OCI-LY7 (cell line): ENCODE results near the gene TENT5C. TPM values are rescaled to one million over a fixed set of nuclear protein-coding genes. Genes with fewer than 3 reads are reported as not detected.
A peak's percentile ranks its signal among the peaks of the same experiment; 100 is the strongest.

Source experiments
- BruUV-seq: library from RNA; stranded (reverse); fragments of 400-500 nt; replicated peaks from 2 replicates; lab custom pipeline; 2021; lab: Mats Ljungman, UMichigan
- CTCF ChIA-PET: fragments of 300-600 bp; sonication (Branson Sonifier 250); formaldehyde crosslinking; loops from one replicate; lab custom pipeline; 2022; ENCODE audit warnings: antibody characterized with exemption; ENCODE audit not compliant: unreplicated experiment; lab: Charles Lee
- POLR2A ChIA-PET: fragments of 300-600 bp; sonication (Branson Sonifier 250); formaldehyde crosslinking; loops from one replicate; lab custom pipeline; 2022; ENCODE audit warnings: antibody characterized with exemption; lab: Charles Lee
- DNase-seq: peaks from one replicate; pipeline ENCODE4 v3.0.0-alpha.2; 2015; ENCODE audit warnings: low spot score
- H2AFZ ChIP-seq: fragments of 200-600 bp; sonication (generic), shearing (Covaris generic); 2 replicates; pipeline ENCODE4 v1.6.1; 2014; ENCODE audit warnings: mild to moderate bottlenecking, antibody characterized with exemption, low read length, moderate library complexity
- H3K27ac ChIP-seq: fragments of 200-600 bp; sonication (generic); 2 replicates; pipeline ENCODE4 v1.5.1; 2014; ENCODE audit warnings: mixed run types, low read depth, mild to moderate bottlenecking, moderate library complexity, low read length, inconsistent platforms; ENCODE audit not compliant: poor library complexity, severe bottlenecking
- H3K36me3 ChIP-seq: fragments of 200-600 bp; sonication (generic); 2 replicates; pipeline ENCODE4 v1.6.1; 2014; ENCODE audit warnings: mild to moderate bottlenecking, antibody characterized with exemption, low read length, moderate library complexity, mixed read lengths; ENCODE audit not compliant: insufficient read depth
- H3K4me1 ChIP-seq: fragments of 200-600 bp; sonication (generic); 2 replicates; pipeline ENCODE4 v1.5.1; 2014; ENCODE audit warnings: mild to moderate bottlenecking, low read length; ENCODE audit not compliant: insufficient read depth, poor library complexity, severe bottlenecking
- H3K4me2 ChIP-seq: fragments of 200-600 bp; sonication (generic); 2 replicates; pipeline ENCODE4 v1.6.1; 2014; ENCODE audit warnings: mild to moderate bottlenecking, low read length
- H3K4me3 ChIP-seq: fragments of 200-600 bp; sonication (generic); 2 replicates; pipeline ENCODE4 v1.5.1; 2014; ENCODE audit warnings: mild to moderate bottlenecking, low read depth, low read length; ENCODE audit not compliant: poor library complexity, severe bottlenecking
- H3K79me2 ChIP-seq: fragments of 200-600 bp; sonication (generic); 2 replicates; pipeline ENCODE4 v1.6.1; 2016; ENCODE audit warnings: low read depth, mild to moderate bottlenecking, low read length, moderate library complexity, mixed read lengths; ENCODE audit not compliant: insufficient read depth
- H3K9me2 ChIP-seq: fragments of 200-600 bp; sonication (generic); 2 replicates; pipeline ENCODE4 v1.6.1; 2016; ENCODE audit warnings: mild to moderate bottlenecking, low read length, mixed read lengths; ENCODE audit not compliant: insufficient read depth
- H3K9me3 ChIP-seq: fragments of 200-600 bp; sonication (generic); 2 replicates; pipeline ENCODE4 v1.6.1; 2014; ENCODE audit warnings: mild to moderate bottlenecking, mixed run types, low read length, mixed read lengths
- H4K20me1 ChIP-seq: fragments of 200-600 bp; sonication (generic); 2 replicates; pipeline ENCODE4 v1.6.1; 2014; ENCODE audit warnings: mild to moderate bottlenecking, antibody characterized with exemption, low read length, moderate library complexity, mixed read lengths; ENCODE audit not compliant: insufficient read depth
- EZH2phosphoT487 ChIP-seq: fragments of 200-600 bp; sonication (generic); IDR thresholded peaks from 2 replicates; pipeline ENCODE4 v1.6.1; 2018; ENCODE audit warnings: low read depth, borderline replicate concordance, mild to moderate bottlenecking, mixed run types, antibody characterized with exemption, low read length, moderate library complexity, mixed read lengths
- intact Hi-C: fragments of 100-400 bp; cut with micrococcal nuclease; formaldehyde crosslinking; loops from one replicate; pipeline ENCODE4 v1.10.0; 2022; ENCODE audit not compliant: unreplicated experiment
- total RNA-seq, 2 experiments: library from RNA; depleted of rRNA in 1 of 2; stranded (reverse); fragments of >200 nt in 1 of 2; shearing (Covaris generic) in 1 of 2; gene quantifications; 2 replicates each; pipeline ENCODE4 v1.2.3, GENCODE V29; 2014 to 2022
- TF ChIP-seq, protein P1 (sequence below): fragments of 200-600 bp; sonication (generic); conservative IDR thresholded peaks from 2 replicates; pipeline ENCODE4 v1.5.1; 2014; ENCODE audit warnings: mild to moderate bottlenecking, antibody characterized with exemption, low read length, moderate library complexity, mixed read lengths

TENT5C gene
- total RNA-seq, 2 experiments from 2014 or later, result 13.3 to 31.1 TPM

- ChIA-PET CTCF (no interaction called here), POLR2A (interaction anchor here (0.8 to 15.8 kb wide), 4 partner anchors 9 to 44 kb away, joined by 3 to 281 read pairs (median 6); partner anchors contain the start of gene TENT5C)
- H3K79me2 ChIP-seq, result peaks cover 91% of the 10 kb centered on the region
- TF ChIP-seq EZH2phosphoT487, result no peak
- TF ChIP-seq, protein P1, sequence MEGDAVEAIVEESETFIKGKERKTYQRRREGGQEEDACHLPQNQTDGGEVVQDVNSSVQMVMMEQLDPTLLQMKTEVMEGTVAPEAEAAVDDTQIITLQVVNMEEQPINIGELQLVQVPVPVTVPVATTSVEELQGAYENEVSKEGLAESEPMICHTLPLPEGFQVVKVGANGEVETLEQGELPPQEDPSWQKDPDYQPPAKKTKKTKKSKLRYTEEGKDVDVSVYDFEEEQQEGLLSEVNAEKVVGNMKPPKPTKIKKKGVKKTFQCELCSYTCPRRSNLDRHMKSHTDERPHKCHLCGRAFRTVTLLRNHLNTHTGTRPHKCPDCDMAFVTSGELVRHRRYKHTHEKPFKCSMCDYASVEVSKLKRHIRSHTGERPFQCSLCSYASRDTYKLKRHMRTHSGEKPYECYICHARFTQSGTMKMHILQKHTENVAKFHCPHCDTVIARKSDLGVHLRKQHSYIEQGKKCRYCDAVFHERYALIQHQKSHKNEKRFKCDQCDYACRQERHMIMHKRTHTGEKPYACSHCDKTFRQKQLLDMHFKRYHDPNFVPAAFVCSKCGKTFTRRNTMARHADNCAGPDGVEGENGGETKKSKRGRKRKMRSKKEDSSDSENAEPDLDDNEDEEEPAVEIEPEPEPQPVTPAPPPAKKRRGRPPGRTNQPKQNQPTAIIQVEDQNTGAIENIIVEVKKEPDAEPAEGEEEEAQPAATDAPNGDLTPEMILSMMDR, result no peak
- H2AFZ ChIP-seq, result no peak overlapping the region
- H3K4me1 ChIP-seq, result peaks cover 82% of the 10 kb centered on the region
- peaks cover 4% of the 10 kb centered on the region; the same call in 1 of the 2 replicates for H4K20me1 ChIP-seq
- DNase-seq, result peak; percentile 70
- H3K27ac ChIP-seq, result no peak overlapping the region
- peak overlapping the region; percentile 55 for H3K4me2 ChIP-seq
- H3K4me3 ChIP-seq, result no peak overlapping the region
- H3K36me3 ChIP-seq, result peaks cover 37% of the 10 kb centered on the region
- intact Hi-C loops, result no loop called here
- no TSS peak for BruUV-seq
- H3K9me2 ChIP-seq, result no peaks in the 10 kb centered on the region
- no peaks in the 10 kb centered on the region for H3K9me3 ChIP-seq
Measured at GRCh38 chr1:117615474-117615873, 9.6 kb downstream of the TENT5C start.

DNA sequence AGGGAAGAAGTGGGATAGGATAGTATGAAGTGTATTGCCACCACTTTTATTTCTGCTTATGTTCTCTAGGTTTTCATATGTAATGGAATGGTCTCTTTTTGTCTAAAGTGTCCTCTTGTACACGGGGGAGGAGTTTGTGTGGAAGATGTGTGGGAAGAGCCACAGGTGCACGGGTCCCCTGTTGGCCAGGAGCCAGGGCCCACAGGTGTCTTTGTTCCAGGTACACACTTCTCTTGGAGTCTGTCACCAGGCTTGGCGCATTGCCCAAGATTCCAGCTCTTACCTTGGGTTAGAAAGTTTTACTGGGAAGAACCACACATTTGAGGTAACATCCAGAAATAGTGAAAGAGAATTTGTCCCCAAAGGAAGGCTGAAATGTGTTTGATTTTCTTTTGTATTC is 10.5 kb downstream of the TENT5C start:
- ChIA-PET POLR2A (interaction anchor here (0.6 to 15.8 kb wide), 9 partner anchors 8 to 1350 kb away, joined by 3 to 281 read pairs (median 4); partner anchors contain the start of gene TENT5C), CTCF (interaction anchor here (0.6 to 1.5 kb wide), 5 partner anchors 11 to 54 kb away, joined by 3 to 4 read pairs (median 3); no protein-coding TSS in a partner anchor)
- no peak for DNase-seq
- peaks cover 94% of the 10 kb centered on the region for H3K79me2 ChIP-seq
- no peaks in the 10 kb centered on the region for H3K9me2 ChIP-seq
- no TSS peak for BruUV-seq
- TF ChIP-seq, protein P1, result no peak
- no peak for TF ChIP-seq EZH2phosphoT487
- no peaks in the 10 kb centered on the region for H3K9me3 ChIP-seq
- H3K27ac ChIP-seq, result peak overlapping the region; percentile 3
- peaks cover 4% of the 10 kb centered on the region; the same call in 1 of the 2 replicates for H4K20me1 ChIP-seq
- peaks cover 78% of the 10 kb centered on the region for H3K4me1 ChIP-seq
- H3K4me2 ChIP-seq, result peak overlapping the region; percentile 55
- H3K4me3 ChIP-seq, result no peak overlapping the region
- intact Hi-C loops, result no loop called here
- H3K36me3 ChIP-seq, result peaks cover 46% of the 10 kb centered on the region
- no peak overlapping the region for H2AFZ ChIP-seq

DNA sequence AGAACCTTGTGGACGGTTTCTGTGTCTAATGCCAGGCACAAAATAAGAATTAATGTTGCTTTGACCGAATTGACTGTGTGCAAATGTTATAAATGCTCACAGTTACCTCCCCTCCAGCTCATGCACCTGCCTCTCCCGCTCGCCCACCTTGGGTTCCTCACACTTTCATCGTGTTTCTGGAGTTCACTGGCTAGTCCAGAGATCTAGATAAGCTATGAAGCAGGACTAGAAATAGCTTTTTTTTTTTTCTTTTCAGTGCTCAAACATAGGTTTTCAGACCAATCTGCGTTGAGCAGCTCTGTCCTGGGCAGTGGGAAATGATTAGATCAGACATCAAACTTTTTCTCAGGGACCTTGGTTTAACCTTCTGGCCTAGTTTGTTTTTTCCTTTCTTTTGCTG is 11.1 kb downstream of the TENT5C start:
- Histone ChIP-seq H3K27ac (peak overlapping the region; percentile 3), H3K4me3 (peak overlapping the region; percentile 17), H4K20me1 (peaks cover 4% of the 10 kb centered on the region; the same call in 1 of the 2 replicates), H3K9me3 (no peaks in the 10 kb centered on the region), H3K36me3 (peaks cover 46% of the 10 kb centered on the region), H3K4me2 (peak overlapping the region; percentile 55), H3K4me1 (peaks cover 73% of the 10 kb centered on the region), H3K79me2 (peaks cover 94% of the 10 kb centered on the region), H3K9me2 (no peaks in the 10 kb centered on the region), H2AFZ (no peak overlapping the region)
- TF ChIP-seq EZH2phosphoT487, result no peak
- TF ChIP-seq, protein P1, result no peak
- CTCF ChIA-PET, result interaction anchor here (0.6 to 1.5 kb wide), 6 partner anchors 10 to 54 kb away, joined by 3 to 4 read pairs (median 4); no protein-coding TSS in a partner anchor
- POLR2A ChIA-PET, result interaction anchor here (0.6 to 15.8 kb wide), 10 partner anchors 9 to 1350 kb away, joined by 3 to 281 read pairs (median 5); partner anchors contain the start of gene TENT5C
- DNase-seq, result no peak
- intact Hi-C loops, result no loop called here
- BruUV-seq, result no TSS peak
